PC-9 (cell line): ENCODE results near the gene SLC6A3. TPM values are rescaled to one million over a fixed set of nuclear protein-coding genes. Genes with fewer than 3 reads are reported as not detected.

Experiments
- BruUV-seq: library from RNA; stranded (reverse); fragments of 400-500 nt; replicated peaks from 2 replicates; lab custom pipeline; 2021; lab: Mats Ljungman, UMichigan
- CTCF ChIA-PET: fragments of 300-600 bp; sonication (Branson Sonifier 250); formaldehyde crosslinking; loops from one replicate; lab custom pipeline; 2022; ENCODE audit warnings: antibody characterized with exemption; lab: Charles Lee
- POLR2A ChIA-PET: fragments of 300-600 bp; sonication (Branson Sonifier 250); formaldehyde crosslinking; loops from one replicate; lab custom pipeline; 2022; ENCODE audit warnings: antibody characterized with exemption; ENCODE audit not compliant: unreplicated experiment; lab: Charles Lee
- DNase-seq, 2 experiments: peaks; one replicate each; pipeline versions ENCODE4 v3.0.0 to v3.0.0-alpha.2; 2015 to 2022; ENCODE audit warnings: mixed read lengths in 1 of 2
- H2AFZ ChIP-seq: fragments of 200-600 bp; sonication (generic); 2 replicates; pipeline ENCODE4 v1.8.1; 2017; ENCODE audit warnings: antibody characterized with exemption
- H3F3A ChIP-seq: fragments of 200-600 bp; sonication (generic); 2 replicates; pipeline ENCODE4 v1.8.1; 2017; ENCODE audit warnings: antibody characterized with exemption, mild to moderate bottlenecking, low read depth; ENCODE audit not compliant: insufficient read depth
- H3K27ac ChIP-seq: fragments of 200-600 bp; sonication (generic); 2 replicates; pipeline ENCODE4 v1.6.1; 2016; ENCODE audit warnings: mixed run types
- H3K27me3 ChIP-seq: fragments of 200-600 bp; sonication (generic); 2 replicates; pipeline ENCODE4 v1.6.1; 2016; ENCODE audit warnings: low read depth, mixed run types; ENCODE audit not compliant: insufficient read depth
- H3K36me3 ChIP-seq: fragments of 200-600 bp; sonication (generic); 2 replicates; pipeline ENCODE4 v1.6.1; 2016; ENCODE audit warnings: low read depth, mixed run types
- H3K4me1 ChIP-seq: fragments of 200-600 bp; sonication (generic); replicated peaks from 2 replicates; pipeline ENCODE4 v1.6.1; 2016; ENCODE audit warnings: mixed run types; ENCODE audit not compliant: insufficient read depth
- H3K4me2 ChIP-seq: fragments of 200-600 bp; sonication (generic); 2 replicates; pipeline ENCODE4 v1.6.1; 2017; ENCODE audit warnings: mixed run types
- H3K4me3 ChIP-seq: fragments of 200-600 bp; sonication (generic); 2 replicates; pipeline ENCODE4 v1.6.1; 2016; ENCODE audit warnings: mixed run types
- H3K79me2 ChIP-seq: fragments of 200-600 bp; sonication (generic); 2 replicates; pipeline ENCODE4 v1.6.1; 2017; ENCODE audit warnings: low read depth, mixed run types
- H3K9me2 ChIP-seq: fragments of 200-600 bp; sonication (generic); 2 replicates; pipeline ENCODE4 v1.8.1; 2017; ENCODE audit warnings: mild to moderate bottlenecking; ENCODE audit not compliant: insufficient read depth
- H3K9me3 ChIP-seq: fragments of 200-600 bp; sonication (generic); 2 replicates; pipeline ENCODE4 v1.8.1; 2016; ENCODE audit warnings: low read depth; ENCODE audit not compliant: insufficient read depth
- H4K20me1 ChIP-seq: fragments of 200-600 bp; sonication (generic); 2 replicates; pipeline ENCODE4 v1.8.1; 2017; ENCODE audit not compliant: insufficient read depth
- CTCF ChIP-seq: fragments of 200-600 bp; sonication (generic); conservative IDR thresholded peaks from 2 replicates; pipeline ENCODE4 v1.6.1; 2017; ENCODE audit warnings: mixed run types, antibody characterized with exemption, mild to moderate bottlenecking, moderate library complexity
- EZH2 ChIP-seq: fragments of 200-600 bp; sonication (generic); IDR thresholded peaks from 2 replicates; pipeline ENCODE4 v1.8.0; 2017; ENCODE audit warnings: antibody characterized with exemption, low read depth
- intact Hi-C: fragments of 100-400 bp; cut with micrococcal nuclease; formaldehyde crosslinking; loops from one replicate; pipeline ENCODE4 v1.10.0; 2022; ENCODE audit not compliant: unreplicated experiment
- total RNA-seq: library from RNA; stranded (reverse); gene quantifications from 2 replicates; pipeline ENCODE4 v1.2.3, GENCODE V29; 2021

The SLC6A3 gene
- total RNA-seq, 1 experiment from 2014 or later = not detected

GRCh38 chr5:1416856-1417469 is 28.3 kb downstream of the SLC6A3 start:
- no peak for TF ChIP-seq EZH2
- TF ChIP-seq CTCF = no peak
- H3F3A ChIP-seq = no peaks in the 10 kb centered on the region
- BruUV-seq = no TSS peak
- H3K4me1 ChIP-seq = no peaks in the 10 kb centered on the region
- CTCF ChIA-PET = no interaction called here
- H3K36me3 ChIP-seq = no peaks in the 10 kb centered on the region
- no peak overlapping the region for H3K27ac ChIP-seq
- H3K9me3 ChIP-seq = no peaks in the 10 kb centered on the region
- H3K4me2 ChIP-seq = no peak overlapping the region
- POLR2A ChIA-PET = no interaction called here
- H2AFZ ChIP-seq = no peak overlapping the region
- H4K20me1 ChIP-seq = 0 out of 2 replicates have a peak, but pooled peaks cover 3% of the 10 kb centered on the region
- H3K79me2 ChIP-seq = no peaks in the 10 kb centered on the region
- peaks cover 98% of the 10 kb centered on the region for H3K27me3 ChIP-seq
- intact Hi-C loops = no loop called here
- DNase-seq = no peak
- H3K4me3 ChIP-seq = no peak overlapping the region
- no peaks in the 10 kb centered on the region for H3K9me2 ChIP-seq

- intact Hi-C loops = no loop called here
- CTCF ChIA-PET = no interaction called here
- no TSS peak for BruUV-seq
- no peaks in the 10 kb centered on the region for H3K9me3 ChIP-seq
- H3K9me2 ChIP-seq = no peaks in the 10 kb centered on the region
- TF ChIP-seq CTCF (no peak), EZH2 (no peak)
- 0 out of 2 replicates have a peak, but pooled peaks cover 3% of the 10 kb centered on the region for H4K20me1 ChIP-seq
- H3K27ac ChIP-seq = no peak overlapping the region
- no peak overlapping the region for H2AFZ ChIP-seq
- H3K79me2 ChIP-seq = no peaks in the 10 kb centered on the region
- H3K4me3 ChIP-seq = no peak overlapping the region
- no peaks in the 10 kb centered on the region for H3K4me1 ChIP-seq
- H3K4me2 ChIP-seq = no peak overlapping the region
- H3F3A ChIP-seq = no peaks in the 10 kb centered on the region
- POLR2A ChIA-PET = no interaction called here
- H3K36me3 ChIP-seq = no peaks in the 10 kb centered on the region
- no peak for DNase-seq
- H3K27me3 ChIP-seq = peaks cover 98% of the 10 kb centered on the region
These were observed 29.4 kb downstream of the SLC6A3 start for GRCh38 chr5:1415626-1416360.

GRCh38 chr5:1415059-1415425 is 30.2 kb downstream of the SLC6A3 start:
- Histone ChIP-seq H3K27me3 (peaks cover 98% of the 10 kb centered on the region), H3K27ac (no peak overlapping the region), H3K9me2 (no peaks in the 10 kb centered on the region), H3K36me3 (no peaks in the 10 kb centered on the region), H3K9me3 (no peaks in the 10 kb centered on the region), H3K4me2 (no peak overlapping the region), H3K4me1 (no peaks in the 10 kb centered on the region), H3F3A (no peaks in the 10 kb centered on the region), H3K4me3 (no peak overlapping the region), H2AFZ (no peak overlapping the region), H3K79me2 (no peaks in the 10 kb centered on the region), H4K20me1 (peaks cover 5% of the 10 kb centered on the region; the same call in 1 of the 2 replicates)
- CTCF ChIA-PET = no interaction called here
- intact Hi-C loops = no loop called here
- TF ChIP-seq CTCF = no peak
- TF ChIP-seq EZH2 = no peak
- POLR2A ChIA-PET = no interaction called here
- BruUV-seq = no TSS peak
- DNase-seq = no peak
